GM23338 (cell line): ENCODE results near the gene HRH2. TPM values are rescaled to one million over a fixed set of nuclear protein-coding genes. Genes with fewer than 3 reads are reported as not detected.
"Not testable (repeated sequence)": the region's sequence is repeated elsewhere in the genome, so short reads cannot be mapped to it uniquely, and the experiment has no call there.

Experiments
- ATAC-seq: fragments of 200-7000 bp; cut with Tn5 transposase; 3 replicates; pipeline ENCODE4 v1.9.1; 2020
- DNase-seq: peaks from one replicate; pipeline ENCODE4 v3.0.0-alpha.2; 2015; ENCODE audit warnings: low spot score
- H2AFZ ChIP-seq: fragments of 200-600 bp; sonication (generic); 2 replicates; pipeline ENCODE4 v1.8.0; 2016; ENCODE audit warnings: antibody characterized with exemption, mild to moderate bottlenecking, moderate library complexity
- H3F3A ChIP-seq: fragments of 200-600 bp; sonication (generic); replicated peaks from 2 replicates; pipeline ENCODE4 v1.8.0; 2017; ENCODE audit warnings: antibody characterized with exemption, mixed run types, low read depth
- H3K27ac ChIP-seq: fragments of 200-600 bp; sonication (generic); 2 replicates; pipeline ENCODE4 v1.6.1; 2016; ENCODE audit warnings: low read depth
- H3K27me3 ChIP-seq: fragments of 200-600 bp; sonication (generic); 2 replicates; pipeline ENCODE4 v1.8.0; 2016; ENCODE audit warnings: mild to moderate bottlenecking, mixed run types, moderate library complexity; ENCODE audit not compliant: insufficient read depth
- H3K36me3 ChIP-seq: fragments of 200-600 bp; sonication (generic); 2 replicates; pipeline ENCODE4 v1.8.0; 2016; ENCODE audit warnings: mild to moderate bottlenecking; ENCODE audit not compliant: insufficient read depth
- H3K4me1 ChIP-seq: fragments of 200-600 bp; sonication (generic); 2 replicates; pipeline ENCODE4 v1.8.0; 2016; ENCODE audit warnings: mild to moderate bottlenecking, moderate library complexity; ENCODE audit not compliant: insufficient read depth
- H3K4me2 ChIP-seq: fragments of 200-600 bp; sonication (generic); 2 replicates; pipeline ENCODE4 v1.7.1; 2017; ENCODE audit warnings: mixed run types
- H3K4me3 ChIP-seq: fragments of 200-600 bp; sonication (generic); 2 replicates; pipeline ENCODE4 v1.6.1; 2016; ENCODE audit warnings: mixed run types
- H3K79me2 ChIP-seq: fragments of 200-600 bp; sonication (generic); replicated peaks from 2 replicates; pipeline ENCODE4 v1.8.0; 2017; ENCODE audit warnings: mild to moderate bottlenecking; ENCODE audit not compliant: insufficient read depth
- H3K9me2 ChIP-seq: fragments of 200-600 bp; sonication (generic); 2 replicates; pipeline ENCODE4 v1.8.0; 2017; ENCODE audit not compliant: insufficient read depth
- H4K20me1 ChIP-seq: fragments of 200-600 bp; sonication (generic); replicated peaks from 2 replicates; pipeline ENCODE4 v1.8.0; 2017; ENCODE audit warnings: mild to moderate bottlenecking; ENCODE audit not compliant: insufficient read depth
- H3K27ac Mint-ChIP-seq: 2 replicates; pipeline ENCODE4 v1.8.0; 2020; ENCODE audit warnings: inconsistent platforms, mild to moderate bottlenecking, moderate library complexity, mixed read lengths
- H3K27me3 Mint-ChIP-seq: 3 replicates; pipeline ENCODE4 v1.8.0; 2022; ENCODE audit warnings: low read depth, mild to moderate bottlenecking, moderate library complexity, mixed read lengths, inconsistent platforms; ENCODE audit not compliant: insufficient read depth, poor library complexity
- H3K36me3 Mint-ChIP-seq: 3 replicates; pipeline ENCODE4 v1.8.0; 2021; ENCODE audit warnings: low read depth, mild to moderate bottlenecking, inconsistent platforms, moderate library complexity, mixed read lengths
- H3K4me1 Mint-ChIP-seq: 3 replicates; pipeline ENCODE4 v1.8.0; 2020; ENCODE audit warnings: mild to moderate bottlenecking, inconsistent platforms, mixed read lengths
- H3K4me3 Mint-ChIP-seq: 3 replicates; pipeline ENCODE4 v1.8.0; 2021; ENCODE audit warnings: moderate library complexity, mild to moderate bottlenecking, inconsistent platforms, mixed read lengths
- H3K9me3 Mint-ChIP-seq: 3 replicates; pipeline ENCODE4 v1.8.0; 2020; ENCODE audit warnings: moderate library complexity, mild to moderate bottlenecking, inconsistent platforms, mixed read lengths
- CREB1 ChIP-seq: fragments of 250-450 bp; sonication (Bioruptor Pico); IDR thresholded peaks from 2 replicates; pipeline ENCODE4 v1.5.0; 2020; ENCODE audit warnings: low read depth, mild to moderate bottlenecking, moderate library complexity
- CTCF ChIP-seq, 2 experiments: fragments of 200-600 bp in 1 of 2; sonication (generic) in 1 of 2; conservative IDR thresholded peaks; 2 replicates each; pipeline versions ENCODE4 v1.5.1 to v1.6.1; 2016 to 2017; ENCODE audit warnings: antibody characterized with exemption in 2 of 2, low read depth in 2 of 2, mild to moderate bottlenecking in 2 of 2, moderate library complexity in 1 of 2
- EZH2phosphoT487 ChIP-seq: fragments of 200-600 bp; sonication (generic); IDR thresholded peaks from one replicate; pipeline ENCODE4 v1.8.1; 2018; ENCODE audit warnings: antibody characterized with exemption; ENCODE audit not compliant: unreplicated experiment
- JUNB ChIP-seq: IDR thresholded peaks from one replicate; pipeline ENCODE4 v1.6.1; 2016; ENCODE audit warnings: antibody characterized with exemption; ENCODE audit not compliant: unreplicated experiment
- NANOG ChIP-seq: IDR thresholded peaks from 2 replicates; pipeline ENCODE4 v1.6.1; 2016; ENCODE audit warnings: antibody characterized with exemption, borderline replicate concordance
- POLR2AphosphoS5 ChIP-seq: IDR thresholded peaks from 2 replicates; pipeline ENCODE4 v1.6.1; 2016; ENCODE audit warnings: antibody characterized with exemption, low read depth
- REST ChIP-seq: IDR thresholded peaks from one replicate; pipeline ENCODE4 v1.6.1; 2018; ENCODE audit warnings: antibody characterized with exemption; ENCODE audit not compliant: unreplicated experiment
- STAT1 ChIP-seq: IDR thresholded peaks from one replicate; pipeline ENCODE4 v1.6.1; 2016; ENCODE audit warnings: antibody characterized with exemption; ENCODE audit not compliant: unreplicated experiment
- ZNF331 ChIP-seq: fragments of 250-450 bp; sonication (Bioruptor Pico); IDR thresholded peaks from 2 replicates; pipeline ENCODE4 v1.5.0; 2020; ENCODE audit warnings: low read depth, mild to moderate bottlenecking, moderate library complexity
- polyA plus RNA-seq: library from polyadenylated mRNA; unstranded; fragments of >200 nt; fragmentation: Nextera tagmentation; extraction: Ambion mirVana; gene quantifications from 2 replicates; pipeline ENCODE4 v1.2.1, GENCODE V29; 2016
- total RNA-seq: library from RNA; depleted of rRNA; stranded (reverse); fragments of >200 nt; shearing (Covaris generic); gene quantifications from 2 replicates; pipeline ENCODE4 v1.2.3, GENCODE V29; 2014

HRH2 gene
- total and polyA plus RNA-seq, 2 experiments from 2014 or later = 6.8 to 7.0 TPM

DNA sequence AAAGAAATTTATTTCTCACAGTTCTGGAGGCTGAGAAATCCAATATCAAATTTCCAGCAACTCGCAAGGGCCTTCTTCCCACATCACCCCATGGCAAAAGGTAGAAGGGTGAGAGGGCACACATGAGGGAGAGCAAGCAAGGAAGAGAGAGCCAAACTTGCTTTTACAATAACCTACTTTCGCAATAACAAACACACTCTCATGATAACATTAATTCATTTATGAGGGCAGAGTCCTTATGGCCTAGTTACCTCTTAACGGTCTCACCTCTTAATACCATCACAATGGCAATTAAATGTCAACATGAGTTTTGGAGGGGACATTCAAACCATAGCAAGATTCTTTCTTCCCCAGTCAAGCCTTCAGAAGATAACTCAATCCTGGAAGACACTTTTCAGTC, 11.6 kb upstream of the HRH2 start:
- no peak overlapping the region for H3K4me2 ChIP-seq
- H3K27ac ChIP-seq = no peak overlapping the region
- no peak overlapping the region for H3K4me3 Mint-ChIP-seq
- H3F3A ChIP-seq = no peaks in the 10 kb centered on the region
- H3K27ac Mint-ChIP-seq = no peak overlapping the region
- no peak overlapping the region for H3K4me3 ChIP-seq
- H4K20me1 ChIP-seq = no peaks in the 10 kb centered on the region
- peaks cover 14% of the 10 kb centered on the region for H3K36me3 ChIP-seq
- no peaks in the 10 kb centered on the region for H3K27me3 ChIP-seq
- H2AFZ ChIP-seq = no peak overlapping the region
- peaks cover 8% of the 10 kb centered on the region for H3K27me3 Mint-ChIP-seq
- ATAC-seq = no peak
- H3K9me2 ChIP-seq = no peaks in the 10 kb centered on the region
- DNase-seq = no peak
- TF ChIP-seq POLR2AphosphoS5 (no peak), REST (no peak), CTCF (conservative IDR thresholded peaks at IDR 0.05; ENCODE audit: low read depth in 2 of 2) (no peak), EZH2phosphoT487 (no peak), JUNB (no peak), CREB1 (CRISPR knock-in tag) (no peak), ZNF331 (CRISPR knock-in tag) (no peak)
- H3K36me3 Mint-ChIP-seq = peaks cover 42% of the 10 kb centered on the region
- H3K4me1 Mint-ChIP-seq = no peaks in the 10 kb centered on the region
- 0 out of 2 replicates have a peak, but pooled peaks cover under 1% of the 10 kb centered on the region for H3K4me1 ChIP-seq
- no peaks in the 10 kb centered on the region for H3K79me2 ChIP-seq
- peaks cover 45% of the 10 kb centered on the region for H3K9me3 Mint-ChIP-seq

GRCh38 chr5:175649967-175650366, 7.9 kb upstream of the HRH2 start:
- H3K27ac Mint-ChIP-seq = no peak overlapping the region
- Histone ChIP-seq H3K4me1 (no peaks in the 10 kb centered on the region), H3K4me2 (no peak overlapping the region), H4K20me1 (no peaks in the 10 kb centered on the region), H2AFZ (no peak overlapping the region), H3K36me3 (peaks cover 15% of the 10 kb centered on the region), H3K79me2 (no peaks in the 10 kb centered on the region), H3K27ac (no peak overlapping the region), H3F3A (no peaks in the 10 kb centered on the region), H3K27me3 (no peaks in the 10 kb centered on the region), H3K4me3 (no peak overlapping the region), H3K9me2 (peaks cover 7% of the 10 kb centered on the region; the same call in 1 of the 2 replicates)
- H3K9me3 Mint-ChIP-seq = peaks cover 56% of the 10 kb centered on the region
- no peak overlapping the region for H3K4me3 Mint-ChIP-seq
- ATAC-seq (no peak), DNase-seq (peak; percentile 66)
- no peak for TF ChIP-seq POLR2AphosphoS5
- no peak for TF ChIP-seq EZH2phosphoT487
- TF ChIP-seq NANOG = 0 out of 2 replicates have a peak, but pooled peaks have one; percentile 14
- TF ChIP-seq STAT1 = no peak
- peaks cover 8% of the 10 kb centered on the region for H3K27me3 Mint-ChIP-seq
- H3K4me1 Mint-ChIP-seq = peaks cover 2% of the 10 kb centered on the region; the same call in 1 of the 3 replicates
- peaks cover 46% of the 10 kb centered on the region for H3K36me3 Mint-ChIP-seq

DNA sequence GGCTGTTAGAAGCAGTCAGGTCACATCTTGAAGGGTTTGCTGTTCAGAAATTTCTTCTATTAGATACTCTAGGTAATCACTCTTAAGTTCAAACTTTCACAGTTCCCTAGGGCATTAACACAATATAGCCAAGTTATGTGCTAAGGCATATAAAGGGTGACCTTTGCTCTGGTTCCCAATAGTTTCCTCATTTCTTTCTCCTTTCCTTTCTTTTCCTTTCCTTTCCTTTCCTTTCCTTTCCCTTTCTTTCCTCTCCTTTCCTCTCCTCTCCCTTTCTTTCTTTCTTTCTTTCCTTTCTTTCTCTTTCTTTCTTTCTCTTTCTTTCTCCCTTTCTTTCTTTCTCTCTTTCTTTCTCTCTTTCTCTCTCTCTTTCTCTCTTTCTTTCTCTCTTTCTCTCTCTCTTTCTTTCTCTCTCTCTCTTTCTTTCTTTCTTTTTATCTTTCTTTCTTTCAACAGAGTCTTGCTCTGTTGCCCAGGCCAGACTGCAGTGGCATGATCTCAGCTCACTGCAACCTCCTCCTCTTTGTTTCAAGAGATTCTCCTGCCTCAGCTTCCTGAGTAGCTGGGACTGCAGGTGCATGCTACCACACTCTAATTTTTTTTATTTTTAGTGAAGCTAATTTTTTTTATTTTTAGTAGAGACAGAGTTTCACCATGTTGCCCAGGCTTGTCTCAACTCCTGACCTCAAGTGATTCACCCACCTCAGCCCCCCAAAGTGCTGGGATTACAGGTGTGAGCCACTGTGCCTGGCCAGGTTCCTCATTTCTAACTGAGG, 7.3 kb upstream of the HRH2 start:
- not testable (repeated sequence) for H3K27ac ChIP-seq, H3K9me2 ChIP-seq, H3K27ac Mint-ChIP-seq, H3K4me2 ChIP-seq, H3K79me2 ChIP-seq, ATAC-seq, H2AFZ ChIP-seq, H3K4me1 Mint-ChIP-seq, H3K4me1 ChIP-seq, H3K4me3 Mint-ChIP-seq, H3K4me3 ChIP-seq, H3K27me3 ChIP-seq, DNase-seq, H3F3A ChIP-seq, H4K20me1 ChIP-seq, H3K27me3 Mint-ChIP-seq
- peaks cover 15% of the 10 kb centered on the region for H3K36me3 ChIP-seq
- H3K36me3 Mint-ChIP-seq = peaks cover 46% of the 10 kb centered on the region
- peaks cover 56% of the 10 kb centered on the region for H3K9me3 Mint-ChIP-seq
